MCF 10A (cell line): ENCODE measurements around the gene ITIH2. TPM values are rescaled to one million over a fixed set of nuclear protein-coding genes. Genes with fewer than 3 reads are reported as not detected.
"Not testable (repeated sequence)": the region's sequence is repeated elsewhere in the genome, so short reads cannot be mapped to it uniquely, and the experiment has no call there.

Experiments
- BruUV-seq: library from RNA; stranded (reverse); fragments of 400-500 nt; replicated peaks from 2 replicates; lab custom pipeline; 2021; lab: Mats Ljungman, UMichigan
- CTCF ChIA-PET: fragments of 300-600 bp; sonication (Branson Sonifier 250); formaldehyde crosslinking; extraction: SDS; loops from one replicate; lab custom pipeline; 2021; ENCODE audit warnings: antibody characterized with exemption, inconsistent platforms; lab: Yijun Ruan, JAX
- POLR2A ChIA-PET: fragments of 300-600, 350-650 bp; sonication (Branson Sonifier 250); formaldehyde crosslinking; extraction: SDS; loops from one replicate; lab custom pipeline; 2020; ENCODE audit warnings: antibody characterized with exemption, inconsistent platforms; lab: Yijun Ruan, JAX
- DNase-seq: peaks from one replicate; pipeline ENCODE4 v3.0.0-alpha.2; 2018; ENCODE audit not compliant: unreplicated experiment
- H3K27ac Mint-ChIP-seq: one replicate; pipeline ENCODE4 v1.8.0; 2022; ENCODE audit warnings: mild to moderate bottlenecking, low read depth, mixed read lengths; ENCODE audit not compliant: unreplicated experiment
- H3K27me3 Mint-ChIP-seq: one replicate; pipeline ENCODE4 v1.8.0; 2022; ENCODE audit warnings: mixed read lengths; ENCODE audit not compliant: insufficient read depth, unreplicated experiment
- H3K36me3 Mint-ChIP-seq: one replicate; pipeline ENCODE4 v1.8.0; 2022; ENCODE audit warnings: mild to moderate bottlenecking, moderate library complexity, mixed read lengths; ENCODE audit not compliant: insufficient read depth, unreplicated experiment
- H3K4me1 Mint-ChIP-seq: one replicate; pipeline ENCODE4 v1.8.0; 2022; ENCODE audit warnings: mixed read lengths; ENCODE audit not compliant: insufficient read depth, unreplicated experiment
- H3K4me3 Mint-ChIP-seq: one replicate; pipeline ENCODE4 v1.8.0; 2022; ENCODE audit warnings: mild to moderate bottlenecking, moderate library complexity, mixed read lengths; ENCODE audit not compliant: unreplicated experiment
- H3K9me3 Mint-ChIP-seq: one replicate; pipeline ENCODE4 v1.8.0; 2022; ENCODE audit warnings: mixed read lengths; ENCODE audit not compliant: unreplicated experiment
- intact Hi-C: fragments of 100-400 bp; cut with micrococcal nuclease; formaldehyde crosslinking; loops from 2 replicates; pipeline ENCODE4 v1.14.1; 2022
- total RNA-seq: library from RNA; stranded (reverse); gene quantifications from 2 replicates; pipeline ENCODE4 v1.2.3, GENCODE V29; 2022
- TF ChIP-seq, protein P1 (sequence below): fragments of 200-600 bp; IDR thresholded peaks from one replicate; pipeline ENCODE4 v1.8.0; 2022; ENCODE audit warnings: antibody characterized with exemption, mild to moderate bottlenecking; ENCODE audit not compliant: unreplicated experiment

ITIH2 gene
- total RNA-seq, 1 experiment from 2014 or later: not detected

DNA sequence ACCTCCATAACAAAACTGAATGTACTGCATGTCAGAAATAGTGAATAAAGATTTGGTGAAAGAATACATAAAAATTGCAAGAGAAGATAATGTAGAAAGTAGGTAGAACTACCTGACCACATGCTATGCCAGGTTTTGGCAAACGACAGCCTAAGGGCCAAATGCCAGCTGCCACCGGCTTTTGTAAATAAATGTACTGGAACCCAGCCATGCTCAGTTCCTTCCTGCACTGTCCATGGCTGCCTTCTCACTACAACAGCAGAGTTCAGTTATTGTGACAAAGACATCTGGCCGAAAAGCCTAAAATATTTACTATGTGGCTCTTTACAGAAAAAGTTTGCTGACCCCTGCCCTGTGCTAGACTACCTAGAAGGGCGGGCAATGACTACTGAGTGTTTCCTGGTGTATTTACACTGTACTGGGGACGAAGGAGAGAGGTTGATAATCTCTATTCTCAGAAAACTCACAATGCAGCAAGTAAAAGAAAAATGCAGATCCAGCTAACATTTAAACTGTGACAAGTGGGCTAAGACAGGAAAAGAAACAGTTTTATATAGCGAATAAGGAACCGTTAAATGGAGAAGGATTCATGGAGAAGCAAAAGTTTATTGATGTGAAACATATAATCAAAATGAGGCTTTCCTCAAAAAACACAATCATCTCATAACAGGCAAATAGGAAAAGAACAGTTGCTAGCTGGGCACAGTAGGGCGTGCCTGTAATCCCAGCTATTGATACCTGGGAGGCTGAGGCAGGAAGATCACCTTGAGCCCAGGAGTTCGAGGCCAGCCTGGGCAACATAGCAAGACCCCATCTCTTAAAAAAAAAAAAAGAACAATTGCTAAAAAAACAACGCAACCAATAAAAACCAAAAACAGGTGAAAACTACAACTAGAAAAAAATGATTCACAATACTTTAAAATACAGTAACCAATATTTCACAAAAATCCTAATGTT lies 71.0 kb downstream of the ITIH2 start:
- H3K27ac Mint-ChIP-seq: no peak overlapping the region
- H3K9me3 Mint-ChIP-seq: no peaks in the 10 kb centered on the region
- TF ChIP-seq, protein P1, sequence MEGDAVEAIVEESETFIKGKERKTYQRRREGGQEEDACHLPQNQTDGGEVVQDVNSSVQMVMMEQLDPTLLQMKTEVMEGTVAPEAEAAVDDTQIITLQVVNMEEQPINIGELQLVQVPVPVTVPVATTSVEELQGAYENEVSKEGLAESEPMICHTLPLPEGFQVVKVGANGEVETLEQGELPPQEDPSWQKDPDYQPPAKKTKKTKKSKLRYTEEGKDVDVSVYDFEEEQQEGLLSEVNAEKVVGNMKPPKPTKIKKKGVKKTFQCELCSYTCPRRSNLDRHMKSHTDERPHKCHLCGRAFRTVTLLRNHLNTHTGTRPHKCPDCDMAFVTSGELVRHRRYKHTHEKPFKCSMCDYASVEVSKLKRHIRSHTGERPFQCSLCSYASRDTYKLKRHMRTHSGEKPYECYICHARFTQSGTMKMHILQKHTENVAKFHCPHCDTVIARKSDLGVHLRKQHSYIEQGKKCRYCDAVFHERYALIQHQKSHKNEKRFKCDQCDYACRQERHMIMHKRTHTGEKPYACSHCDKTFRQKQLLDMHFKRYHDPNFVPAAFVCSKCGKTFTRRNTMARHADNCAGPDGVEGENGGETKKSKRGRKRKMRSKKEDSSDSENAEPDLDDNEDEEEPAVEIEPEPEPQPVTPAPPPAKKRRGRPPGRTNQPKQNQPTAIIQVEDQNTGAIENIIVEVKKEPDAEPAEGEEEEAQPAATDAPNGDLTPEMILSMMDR: no peak
- intact Hi-C loops: no loop called here
- CTCF ChIA-PET: interaction anchor here (0.6 to 0.7 kb wide), 2 partner anchors 1091 to 1204 kb away, joined by 3 read pairs; no protein-coding TSS in a partner anchor
- DNase-seq: peak; percentile 52
- H3K36me3 Mint-ChIP-seq: peaks cover 98% of the 10 kb centered on the region
- H3K4me1 Mint-ChIP-seq: peaks cover 8% of the 10 kb centered on the region
- no peak overlapping the region for H3K4me3 Mint-ChIP-seq
- H3K27me3 Mint-ChIP-seq: no peaks in the 10 kb centered on the region
- BruUV-seq: no TSS peak
- POLR2A ChIA-PET: interaction anchor here (1.6 to 4.2 kb wide), 2 partner anchors 14 to 45 kb away, joined by 3 to 28 read pairs; partner anchors contain the start of genes ATP5F1C and KIN

DNA sequence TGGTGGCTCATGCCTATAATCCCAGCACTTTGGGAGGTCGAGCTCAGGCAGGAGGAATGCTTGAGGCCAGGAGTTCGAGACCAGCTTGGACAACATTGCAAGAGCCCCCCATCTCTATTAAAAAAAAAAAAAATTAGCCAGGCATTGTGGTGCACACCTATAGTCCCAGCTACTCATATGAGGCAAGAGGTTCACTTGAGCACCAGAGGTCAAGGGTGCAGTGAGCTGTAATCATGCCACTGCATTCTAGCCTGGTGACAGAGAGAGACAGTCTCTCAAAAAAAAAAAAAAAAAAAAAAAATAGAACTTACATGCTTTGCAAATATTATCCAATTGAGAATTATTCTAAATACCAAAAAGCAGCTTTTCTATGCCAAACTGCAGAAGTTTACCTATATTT lies 73.7 kb downstream of the ITIH2 start:
- POLR2A ChIA-PET: interaction anchor here (0.6 to 4.2 kb wide), 2 partner anchors 11 to 1313 kb away, joined by 4 to 28 read pairs; partner anchors contain the start of genes ATP5F1C and KIN
- H3K27ac Mint-ChIP-seq: no peak overlapping the region
- no peak overlapping the region for H3K4me3 Mint-ChIP-seq
- BruUV-seq: no TSS peak
- no peak for DNase-seq
- TF ChIP-seq, protein P1: no peak
- H3K4me1 Mint-ChIP-seq: peaks cover 8% of the 10 kb centered on the region
- H3K36me3 Mint-ChIP-seq: peaks cover 74% of the 10 kb centered on the region
- CTCF ChIA-PET: interaction anchor here (0.6 to 1.3 kb wide), 2 partner anchors 252 to 266 kb away, joined by 4 to 5 read pairs; no protein-coding TSS in a partner anchor
- H3K27me3 Mint-ChIP-seq: no peaks in the 10 kb centered on the region
- intact Hi-C loops: no loop called here
- H3K9me3 Mint-ChIP-seq: no peaks in the 10 kb centered on the region

DNA sequence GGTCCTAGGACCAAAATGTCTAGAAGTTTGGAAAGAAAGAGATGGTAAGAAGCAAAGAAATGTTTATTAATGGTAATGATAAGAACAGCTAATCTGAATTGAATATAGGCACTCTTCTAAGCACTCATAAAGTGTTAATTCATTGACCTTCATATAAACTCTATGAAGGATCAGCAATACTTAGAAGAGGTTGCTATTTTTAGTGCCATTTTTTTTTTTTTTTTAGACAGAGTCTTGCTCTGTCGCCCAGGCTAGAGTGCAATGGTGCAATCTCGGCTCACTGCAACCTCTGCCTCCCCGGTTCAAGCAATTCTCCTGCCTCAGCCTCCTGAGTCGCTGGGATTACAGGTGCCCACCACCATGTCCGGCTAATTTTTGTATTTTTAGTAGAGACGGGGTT lies 79.1 kb downstream of the ITIH2 start:
- H3K9me3 Mint-ChIP-seq, POLR2A ChIA-PET, DNase-seq, BruUV-seq, intact Hi-C loops, H3K27me3 Mint-ChIP-seq, H3K4me3 Mint-ChIP-seq, H3K27ac Mint-ChIP-seq: not testable (repeated sequence)
- Mint-ChIP-seq H3K36me3 (peaks cover 34% of the 10 kb centered on the region), H3K4me1 (peaks cover 16% of the 10 kb centered on the region)
- CTCF ChIA-PET: interaction anchor here (0.6 kb wide), 1 partner anchor 40 kb away, joined by 3 read pairs; no protein-coding TSS in a partner anchor

DNA sequence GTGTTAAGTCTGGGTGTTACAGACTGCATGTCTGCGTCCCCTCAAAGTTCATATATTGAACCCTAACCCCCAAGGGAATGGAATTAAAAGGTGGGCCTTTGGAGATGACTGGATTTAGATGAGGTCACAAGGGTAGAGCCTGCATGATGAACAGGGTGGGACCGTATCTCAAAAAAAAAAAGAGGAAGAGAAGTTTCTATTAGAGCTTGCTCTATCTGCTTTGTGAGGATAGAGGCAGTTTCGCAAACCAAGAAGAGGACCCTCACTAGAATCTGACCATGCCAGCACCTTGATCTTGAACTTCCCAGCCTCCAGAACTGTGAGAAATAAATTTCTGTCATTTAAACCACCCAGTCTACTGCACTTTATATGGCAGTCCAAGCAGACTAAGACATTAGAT lies 83.3 kb downstream of the ITIH2 start:
- TF ChIP-seq, protein P1: no peak
- BruUV-seq: no TSS peak
- no peak for DNase-seq

More for the DNA sequence above, 83.3 kb downstream of the ITIH2 start:
- Mint-ChIP-seq H3K27me3 (no peaks in the 10 kb centered on the region), H3K27ac (peak overlapping the region; percentile 6), H3K36me3 (peaks cover 23% of the 10 kb centered on the region), H3K4me3 (no peak overlapping the region), H3K9me3 (no peaks in the 10 kb centered on the region), H3K4me1 (peaks cover 28% of the 10 kb centered on the region)
- intact Hi-C loops: no loop called here
- ChIA-PET CTCF (interaction anchor here (1.4 kb wide), 1 partner anchor 261 kb away, joined by 11 read pairs; no protein-coding TSS in a partner anchor), POLR2A (interaction anchor here (0.7 kb wide), 1 partner anchor 32 kb away, joined by 3 read pairs; the partner anchor contains the start of gene TAF3)
